Nephron (organoid): ENCODE data around the gene DMRTA1.
"Not testable (repeated sequence)": the region's sequence is repeated elsewhere in the genome, so short reads cannot be mapped to it uniquely, and the experiment has no call there.

ENCODE experiments used
- H3K27ac Mint-ChIP-seq, 3 experiments: 2 replicates each; pipeline ENCODE4 v1.8.0; 2020; ENCODE audit warnings: mixed read lengths in 3 of 3, mild to moderate bottlenecking in 2 of 3, moderate library complexity in 1 of 3
- H3K27me3 Mint-ChIP-seq: 2 replicates; pipeline ENCODE4 v1.8.0; 2021; ENCODE audit warnings: low read depth, mild to moderate bottlenecking, moderate library complexity, mixed read lengths
- H3K36me3 Mint-ChIP-seq: 2 replicates; pipeline ENCODE4 v1.8.0; 2020; ENCODE audit warnings: low read depth, mixed read lengths
- H3K4me1 Mint-ChIP-seq: 2 replicates; pipeline ENCODE4 v1.8.0; 2020; ENCODE audit warnings: mixed read lengths
- H3K4me3 Mint-ChIP-seq, 3 experiments: 2 replicates each; pipeline ENCODE4 v1.8.0; 2020; ENCODE audit warnings: mild to moderate bottlenecking in 3 of 3, mixed read lengths in 3 of 3, moderate library complexity in 2 of 3
- H3K9me3 Mint-ChIP-seq: 2 replicates; pipeline ENCODE4 v1.8.0; 2020; ENCODE audit warnings: mixed read lengths
- CTCF ChIP-seq, 3 experiments: fragments of 200-600 bp; sonication (generic); IDR thresholded peaks; one replicate each; pipeline ENCODE4 v1.5.0; 2021; ENCODE audit warnings: antibody characterized with exemption in 3 of 3; ENCODE audit not compliant: unreplicated experiment in 3 of 3

The DMRTA1 gene

GRCh38 chr9:22483528-22484070, 37.0 kb downstream of the DMRTA1 start:
- TF ChIP-seq CTCF (IDR thresholded peaks at IDR 0.05; ENCODE audit: unreplicated experiment in 3 of 3) = no peak
- Mint-ChIP-seq H3K36me3 (no peaks in the 10 kb centered on the region), H3K27me3 (no peaks in the 10 kb centered on the region), H3K4me3 (no peak overlapping the region), H3K27ac (no peak overlapping the region), H3K4me1 (no peaks in the 10 kb centered on the region), H3K9me3 (peaks cover 8% of the 10 kb centered on the region)

- H3K9me3 Mint-ChIP-seq, H3K4me3 Mint-ChIP-seq, H3K4me1 Mint-ChIP-seq, H3K27ac Mint-ChIP-seq, H3K27me3 Mint-ChIP-seq, H3K36me3 Mint-ChIP-seq: not testable (repeated sequence)
These were observed 49.6 kb downstream of the DMRTA1 start for GRCh38 chr9:22496197-22496596.
